HG03342 (cell line): ENCODE measurements around the gene MT1E.
"Not testable (repeated sequence)": the region's sequence is repeated elsewhere in the genome, so short reads cannot be mapped to it uniquely, and the experiment has no call there.

ENCODE experiments used
- ATAC-seq: cut with Tn5 transposase; IDR thresholded peaks from one replicate; pipeline ENCODE4 v1.9.1; 2021; ENCODE audit warnings: mild to moderate bottlenecking, moderate library complexity; ENCODE audit not compliant: unreplicated experiment

MT1E gene

GRCh38 chr16:56625140-56625942 lies at the start of gene MT1E:
Gene MT1E (plus strand): TSS chr16:56625781. CDS start chr16:56625852, 71 bp downstream.
- peak; percentile 59 for ATAC-seq

- peak; percentile 89 for ATAC-seq
These were observed 48.8 kb upstream of the MT1E start for GRCh38 chr16:56576585-56577299.

- no peak for ATAC-seq
These were observed 48.3 kb upstream of the MT1E start for GRCh38 chr16:56577300-56577625.

- ATAC-seq: no peak
These were observed 45.1 kb upstream of the MT1E start for GRCh38 chr16:56580391-56581048.

- not testable (repeated sequence) for ATAC-seq
These were observed 42.7 kb upstream of the MT1E start for GRCh38 chr16:56582911-56583310.

GRCh38 chr16:56583351-56584168 lies 42.0 kb upstream of the MT1E start:
- no peak for ATAC-seq

- ATAC-seq: no peak
These were observed 41.3 kb upstream of the MT1E start for GRCh38 chr16:56584276-56584675.

GRCh38 chr16:56588781-56589140 lies 36.8 kb upstream of the MT1E start:
- no peak for ATAC-seq

GRCh38 chr16:56589141-56590039 lies 36.2 kb upstream of the MT1E start, which contains the start of gene MT3:
Gene MT3 (plus strand): TSS chr16:56589528. CDS start chr16:56589591, 63 bp downstream.
- no peak for ATAC-seq

- ATAC-seq: no peak
These were observed 34.1 kb upstream of the MT1E start for GRCh38 chr16:56591377-56592060.

GRCh38 chr16:56593573-56594291 lies 31.8 kb upstream of the MT1E start:
- no peak for ATAC-seq

GRCh38 chr16:56594292-56594619 lies 31.3 kb upstream of the MT1E start:
- no peak for ATAC-seq

GRCh38 chr16:56600398-56600999 lies 25.1 kb upstream of the MT1E start:
- no peak for ATAC-seq

GRCh38 chr16:56601325-56601724 lies 24.3 kb upstream of the MT1E start:
- ATAC-seq: no peak

- no peak for ATAC-seq
These were observed 22.0 kb upstream of the MT1E start for GRCh38 chr16:56603589-56603988.

GRCh38 chr16:56604966-56605365 lies 20.6 kb upstream of the MT1E start:
- no peak for ATAC-seq

GRCh38 chr16:56605475-56605874 lies 20.1 kb upstream of the MT1E start:
- ATAC-seq: no peak

- no peak for ATAC-seq
These were observed 19.5 kb upstream of the MT1E start for GRCh38 chr16:56606071-56606475.
